Testis (tissue), 2 donors: ENCODE data around the gene CEP70.

ENCODE experiments used
- POLR2A ChIP-seq: fragments of 450-650 bp; IDR thresholded peaks from one replicate; pipeline ENCODE4 v1.6.1; 2017; ENCODE audit warnings: antibody characterized with exemption, mild to moderate bottlenecking, moderate library complexity
- TF ChIP-seq, protein P1 (sequence below), 3 experiments: fragments of 450-650 bp in 2 of 3; fragments of 200-600 bp in 1 of 3; sonication (generic) in 1 of 3; IDR thresholded peaks; one replicate each; pipeline ENCODE4 v1.5.1; 2016 to 2019; ENCODE audit warnings: antibody characterized with exemption in 3 of 3, mild to moderate bottlenecking in 2 of 3, moderate library complexity in 1 of 3

DNA sequence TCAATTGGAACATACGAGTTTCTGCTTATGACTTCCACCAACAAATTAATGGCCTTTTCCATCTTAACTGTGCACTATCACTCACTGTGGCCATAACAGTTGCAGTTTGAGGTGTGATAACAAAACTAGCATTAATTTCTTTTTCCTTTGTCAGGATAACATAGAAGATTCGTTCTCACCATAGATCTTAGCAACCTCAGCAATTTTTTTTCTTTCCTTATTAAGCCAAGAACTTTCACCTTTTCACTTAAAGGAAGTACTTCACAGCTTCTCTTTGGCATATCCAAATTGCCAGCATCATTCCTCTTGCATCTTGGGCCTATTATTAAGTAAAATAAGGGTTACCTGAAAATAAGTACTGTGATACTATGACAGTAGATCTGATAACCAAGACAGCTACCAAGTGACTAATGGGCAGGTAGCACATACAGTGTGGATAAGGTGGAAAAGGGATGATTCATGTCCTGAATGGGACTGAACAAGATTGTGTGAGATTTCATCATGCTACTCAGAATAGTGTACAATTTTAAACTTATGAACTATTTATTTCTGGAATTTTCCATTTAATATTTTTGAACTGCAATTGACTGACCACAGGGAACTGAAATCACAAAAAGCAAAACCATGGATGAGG is 46.6 kb downstream of the CEP70 start:
- TF ChIP-seq, protein P1, sequence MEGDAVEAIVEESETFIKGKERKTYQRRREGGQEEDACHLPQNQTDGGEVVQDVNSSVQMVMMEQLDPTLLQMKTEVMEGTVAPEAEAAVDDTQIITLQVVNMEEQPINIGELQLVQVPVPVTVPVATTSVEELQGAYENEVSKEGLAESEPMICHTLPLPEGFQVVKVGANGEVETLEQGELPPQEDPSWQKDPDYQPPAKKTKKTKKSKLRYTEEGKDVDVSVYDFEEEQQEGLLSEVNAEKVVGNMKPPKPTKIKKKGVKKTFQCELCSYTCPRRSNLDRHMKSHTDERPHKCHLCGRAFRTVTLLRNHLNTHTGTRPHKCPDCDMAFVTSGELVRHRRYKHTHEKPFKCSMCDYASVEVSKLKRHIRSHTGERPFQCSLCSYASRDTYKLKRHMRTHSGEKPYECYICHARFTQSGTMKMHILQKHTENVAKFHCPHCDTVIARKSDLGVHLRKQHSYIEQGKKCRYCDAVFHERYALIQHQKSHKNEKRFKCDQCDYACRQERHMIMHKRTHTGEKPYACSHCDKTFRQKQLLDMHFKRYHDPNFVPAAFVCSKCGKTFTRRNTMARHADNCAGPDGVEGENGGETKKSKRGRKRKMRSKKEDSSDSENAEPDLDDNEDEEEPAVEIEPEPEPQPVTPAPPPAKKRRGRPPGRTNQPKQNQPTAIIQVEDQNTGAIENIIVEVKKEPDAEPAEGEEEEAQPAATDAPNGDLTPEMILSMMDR (IDR thresholded peaks at IDR 0.05), result no peak
- no peak for TF ChIP-seq POLR2A
